NT2/D1 (cell line): ENCODE measurements around the gene SSH2.

Experiments
- SUZ12 ChIP-seq: IDR thresholded peaks from 2 replicates; pipeline ENCODE4 v1.6.1; 2011; ENCODE audit not compliant: insufficient read length, insufficient read depth; ENCODE audit errors: extremely low read depth
- YY1 ChIP-seq: IDR thresholded peaks from 2 replicates; pipeline ENCODE4 v1.6.1; 2011; ENCODE audit not compliant: insufficient read length, insufficient read depth
- ZNF274 ChIP-seq: IDR thresholded peaks from 2 replicates; pipeline ENCODE4 v1.6.1; 2011; ENCODE audit warnings: mild to moderate bottlenecking, low read depth, low read length

DNA sequence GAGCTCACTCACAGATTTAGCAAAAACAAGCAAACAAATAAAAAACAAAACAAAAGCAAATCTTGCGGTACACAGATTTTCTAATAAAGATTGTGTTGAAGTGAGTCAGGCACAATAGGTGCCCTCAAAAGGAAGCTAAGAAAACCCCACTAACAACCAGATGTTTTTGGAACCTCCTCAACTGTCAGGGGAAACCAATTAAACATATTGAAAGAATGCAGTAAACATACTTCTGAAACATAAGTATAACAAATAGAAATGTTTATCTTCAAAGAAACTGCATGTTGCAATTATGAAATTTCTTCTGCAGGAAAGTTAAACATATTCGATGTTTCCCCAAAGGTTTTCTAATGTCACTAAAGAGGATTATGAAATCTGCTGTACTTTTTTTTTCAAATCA lies 196.9 kb downstream of the SSH2 start:
- no peak for TF ChIP-seq ZNF274
- TF ChIP-seq YY1: no peak
- no peak for TF ChIP-seq SUZ12
